ENCODE data around the gene PRPS1L1. TPM values are rescaled to one million over a fixed set of nuclear protein-coding genes. Genes with fewer than 3 reads are reported as not detected.

Gene PRPS1L1
- total RNA-seq, 1 donor from 2014 or later = not detected

GRCh38 chr7:17976952-17977351, 50.7 kb downstream of the PRPS1L1 start:
- no peaks in the 10 kb centered on the region for H3K27me3 ChIP-seq
- no peaks in the 10 kb centered on the region for H4K20me1 ChIP-seq (ENCODE audit: low read depth)
- no peaks in the 10 kb centered on the region for H3K27me3 Mint-ChIP-seq (ENCODE audit: insufficient read depth, low read depth)
- H3K36me3 Mint-ChIP-seq = no peaks in the 10 kb centered on the region
- no peaks in the 10 kb centered on the region for H3K79me2 ChIP-seq (ENCODE audit: low read depth)
- H3K27ac ChIP-seq = no peak overlapping the region
- H3K4me3 Mint-ChIP-seq = no peak overlapping the region
- TF ChIP-seq EZH2phosphoT487 (IDR thresholded peaks at IDR 0.05) (no peak), EZH2 (IDR thresholded peaks at IDR 0.05) (no peak), CTCF (IDR thresholded peaks at IDR 0.05) (no peak)
- no peak overlapping the region for H3K9ac ChIP-seq
- no peak overlapping the region for H2AFZ ChIP-seq (replicated peaks)
- H3K4me2 ChIP-seq = no peak overlapping the region
- H3K4me3 ChIP-seq = no peak overlapping the region
- H3K36me3 ChIP-seq = no peaks in the 10 kb centered on the region
- no peaks in the 10 kb centered on the region for H3K4me1 Mint-ChIP-seq
- H3K4me1 ChIP-seq = no peaks in the 10 kb centered on the region
- H3K27ac Mint-ChIP-seq = no peak overlapping the region
- no peaks in the 10 kb centered on the region for H3K9me3 ChIP-seq (ENCODE audit: low read depth)
- DNase-seq (ENCODE audit: low spot score) = no peak
- peaks cover 2% of the 10 kb centered on the region for H3K9me3 Mint-ChIP-seq
- H3F3A ChIP-seq (ENCODE audit: low read depth) = no peaks in the 10 kb centered on the region

Other genes starting within 250 kb of the PRPS1L1 start
- gene SNX13, start 87.4 kb downstream of the PRPS1L1 start, total RNA-seq (ENCODE audit: low replicate concordance) = 41.3 and 67.5 TPM in 2 replicates

Measured in neural progenitor cell (in vitro differentiated cells).